ENCODE measurements around the gene ADAMTS2.

The ADAMTS2 gene

GRCh38 chr5:179129607-179130071, 215.6 kb downstream of the ADAMTS2 start:
- DNase-seq: no peak

DNA sequence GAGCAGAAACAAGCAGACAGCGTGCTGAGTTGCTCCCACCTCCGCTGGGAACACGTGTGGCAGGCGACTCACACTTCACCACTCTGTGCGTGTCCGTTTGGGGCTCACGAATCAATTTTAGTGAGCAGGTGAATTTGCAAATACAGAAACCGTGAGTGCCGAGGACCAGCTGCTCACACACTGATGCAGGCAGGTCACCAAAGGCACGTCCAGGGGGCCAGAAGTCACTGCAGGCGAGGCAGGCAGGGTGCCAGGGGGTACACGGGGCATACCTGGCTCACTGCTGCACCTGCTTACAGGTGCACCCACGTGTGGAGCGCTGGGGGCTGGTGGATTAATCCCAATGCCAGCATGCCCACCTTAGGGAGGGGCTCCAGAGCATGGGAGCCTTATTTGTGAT, 216.3 kb downstream of the ADAMTS2 start:
- DNase-seq: no peak

DNA sequence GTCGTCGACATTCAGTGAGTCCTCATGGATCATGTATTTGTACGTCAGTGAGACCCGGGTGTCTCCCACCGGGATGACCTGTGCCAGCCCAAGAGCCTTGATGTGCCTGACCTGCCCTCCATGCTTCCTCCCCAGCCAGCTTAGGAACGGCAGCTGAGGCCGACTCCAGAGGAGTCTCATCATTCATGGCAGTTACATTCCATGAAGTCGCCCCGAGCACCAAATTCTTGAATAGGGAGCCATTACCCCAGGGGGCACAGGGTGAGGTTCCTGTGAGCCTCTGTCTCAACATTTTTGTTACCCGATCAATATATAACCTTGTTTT, 217.3 kb downstream of the ADAMTS2 start:
- no peak for DNase-seq

DNA sequence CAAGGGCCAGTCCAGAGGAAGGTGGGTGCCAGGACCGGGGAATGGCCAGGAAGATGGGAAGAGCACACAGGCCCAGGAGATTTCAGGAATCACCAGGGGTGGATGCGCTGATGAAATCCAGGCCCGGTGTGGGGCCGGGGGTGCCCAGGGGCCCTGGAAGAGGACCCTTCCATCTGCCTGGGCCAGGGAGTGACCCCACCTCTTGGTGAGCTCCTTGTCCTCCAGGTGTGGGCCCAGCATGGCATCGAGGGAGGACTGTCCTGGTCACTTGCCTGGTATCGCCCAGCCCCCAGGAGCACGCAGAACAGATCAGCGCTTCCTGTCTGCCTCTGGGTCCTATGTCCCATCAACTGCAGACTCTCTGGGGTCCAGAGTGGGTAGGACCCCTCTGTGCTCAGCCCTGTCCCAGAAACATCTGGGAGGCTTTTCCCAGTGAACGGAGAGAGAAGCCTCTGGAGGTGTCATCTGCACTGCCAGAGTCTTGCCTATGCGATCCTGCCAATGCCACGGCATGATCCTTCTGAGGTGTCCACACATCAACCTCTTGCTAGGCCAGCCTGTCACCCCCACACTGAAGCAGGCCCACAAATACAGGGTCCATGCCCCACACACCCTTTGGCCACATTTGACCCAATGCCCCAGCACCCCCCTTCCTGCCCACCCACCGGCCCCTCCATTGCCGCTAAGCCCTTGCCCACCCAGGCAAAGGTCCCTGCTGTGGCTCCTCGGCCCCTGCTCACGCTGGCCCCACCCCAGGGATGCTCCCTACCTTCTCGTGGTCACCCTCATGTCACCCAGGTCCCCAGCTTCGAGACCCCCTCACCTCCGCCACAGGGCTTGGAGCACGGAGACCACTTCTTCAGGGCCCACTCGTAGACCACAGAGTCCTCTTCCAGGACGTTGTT, 217.9 kb downstream of the ADAMTS2 start:
- DNase-seq: no peak

DNA sequence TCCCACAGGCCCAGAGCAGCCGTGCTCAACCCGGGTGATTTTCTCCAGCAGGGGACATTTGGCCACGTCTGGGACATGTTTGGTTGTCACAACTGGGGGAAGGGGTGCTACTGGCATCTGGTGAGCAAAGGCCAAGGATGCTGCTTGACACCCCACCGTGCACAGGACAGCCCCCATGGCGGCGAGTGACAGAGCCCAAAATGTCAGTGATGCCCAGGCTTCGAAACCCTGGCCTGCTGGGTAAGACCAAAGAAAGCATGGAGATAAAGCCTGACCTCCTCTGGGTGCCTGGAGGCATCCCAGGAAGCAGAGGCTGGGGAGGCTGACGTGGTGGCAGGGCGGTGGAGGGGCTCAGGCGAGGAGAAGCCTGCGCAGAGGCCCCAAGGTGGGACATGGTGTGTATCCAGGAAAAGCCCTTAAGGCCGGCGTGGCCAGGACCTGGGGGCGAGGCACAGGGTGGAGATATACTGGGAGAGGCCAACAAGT, 218.7 kb downstream of the ADAMTS2 start:
- no peak for DNase-seq

- no peak for DNase-seq
These were observed 219.3 kb downstream of the ADAMTS2 start for GRCh38 chr5:179125789-179126505.

DNA sequence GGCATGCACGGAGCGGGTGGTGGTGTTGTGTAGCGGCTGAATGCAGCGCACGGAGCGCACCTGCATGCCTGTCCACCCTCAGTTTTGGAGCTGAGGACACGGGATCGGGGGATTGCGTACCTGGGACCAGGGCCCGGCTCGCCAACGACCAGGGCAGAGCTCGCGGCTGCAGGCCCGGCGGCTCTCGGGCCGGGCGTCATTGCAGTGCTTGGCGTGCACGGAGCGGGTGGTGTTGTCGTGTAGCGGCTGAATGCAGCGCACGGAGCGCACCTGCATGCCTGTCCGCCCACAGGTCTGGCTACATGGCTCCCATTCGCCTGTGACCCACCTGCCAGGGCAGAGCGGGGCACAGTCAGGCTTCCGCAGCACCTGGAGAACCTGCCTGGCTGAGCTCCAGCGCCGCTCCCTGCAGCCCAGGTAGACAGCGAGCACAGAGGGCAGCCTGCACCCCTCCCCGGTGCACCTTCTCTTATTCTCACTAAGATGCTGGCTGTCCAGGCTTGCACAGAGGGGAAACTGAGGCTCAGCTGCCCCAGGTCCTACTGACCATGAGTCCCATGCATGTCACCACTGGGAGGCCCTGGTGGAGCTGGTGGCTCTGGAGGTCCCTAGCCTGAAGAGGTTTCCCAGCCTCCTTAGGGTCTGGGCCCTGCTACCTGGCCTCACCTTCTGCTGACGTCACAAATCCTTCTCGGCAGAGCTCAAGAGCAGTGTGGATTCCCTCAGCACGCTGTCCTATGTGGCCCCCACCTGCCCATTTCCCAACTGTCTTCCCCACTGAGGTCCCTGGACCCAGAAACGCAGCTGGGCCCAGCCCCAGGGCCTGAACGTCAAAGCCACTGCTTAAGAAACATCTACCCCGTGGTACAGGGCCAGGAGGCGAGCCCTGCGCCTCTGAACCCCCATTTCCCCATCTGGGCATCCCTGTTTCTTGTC, 220.1 kb downstream of the ADAMTS2 start:
- DNase-seq: no peak

DNA sequence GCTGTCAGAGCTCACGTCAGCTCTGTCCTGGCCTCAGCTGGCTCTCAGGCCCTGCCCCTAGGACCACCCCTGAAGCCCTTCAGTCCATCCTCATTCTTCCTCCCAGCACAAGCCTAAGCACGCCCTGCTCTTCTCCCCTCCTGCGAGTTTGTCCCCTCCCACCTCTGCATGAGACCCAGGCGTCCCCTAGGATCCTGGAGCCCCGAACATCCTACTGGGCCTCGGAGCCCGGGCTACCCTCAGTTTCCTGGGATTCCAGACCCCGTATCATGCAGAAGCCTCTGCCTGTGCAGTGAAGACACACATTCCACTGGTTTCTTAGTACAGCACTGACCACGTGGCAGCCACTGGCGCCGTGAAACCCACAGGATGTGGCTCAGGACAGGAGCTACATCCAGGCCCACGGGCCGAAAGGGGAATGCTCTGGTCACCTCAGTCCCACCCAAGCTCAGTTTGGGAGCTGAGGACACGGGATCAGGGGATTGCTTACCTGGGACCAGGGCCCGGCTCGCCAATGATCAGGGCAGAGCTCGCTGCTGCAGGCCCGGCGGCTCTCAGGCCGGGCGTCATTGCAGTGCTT, 220.9 kb downstream of the ADAMTS2 start:
- DNase-seq: no peak

GRCh38 chr5:179123491-179124272, 221.6 kb downstream of the ADAMTS2 start:
- no peak for DNase-seq

GRCh38 chr5:179123109-179123426, 222.2 kb downstream of the ADAMTS2 start:
- no peak for DNase-seq

- DNase-seq: no peak
These were observed 222.7 kb downstream of the ADAMTS2 start for GRCh38 chr5:179122411-179123108.

GRCh38 chr5:179121667-179122111, 223.6 kb downstream of the ADAMTS2 start:
- no peak for DNase-seq

DNA sequence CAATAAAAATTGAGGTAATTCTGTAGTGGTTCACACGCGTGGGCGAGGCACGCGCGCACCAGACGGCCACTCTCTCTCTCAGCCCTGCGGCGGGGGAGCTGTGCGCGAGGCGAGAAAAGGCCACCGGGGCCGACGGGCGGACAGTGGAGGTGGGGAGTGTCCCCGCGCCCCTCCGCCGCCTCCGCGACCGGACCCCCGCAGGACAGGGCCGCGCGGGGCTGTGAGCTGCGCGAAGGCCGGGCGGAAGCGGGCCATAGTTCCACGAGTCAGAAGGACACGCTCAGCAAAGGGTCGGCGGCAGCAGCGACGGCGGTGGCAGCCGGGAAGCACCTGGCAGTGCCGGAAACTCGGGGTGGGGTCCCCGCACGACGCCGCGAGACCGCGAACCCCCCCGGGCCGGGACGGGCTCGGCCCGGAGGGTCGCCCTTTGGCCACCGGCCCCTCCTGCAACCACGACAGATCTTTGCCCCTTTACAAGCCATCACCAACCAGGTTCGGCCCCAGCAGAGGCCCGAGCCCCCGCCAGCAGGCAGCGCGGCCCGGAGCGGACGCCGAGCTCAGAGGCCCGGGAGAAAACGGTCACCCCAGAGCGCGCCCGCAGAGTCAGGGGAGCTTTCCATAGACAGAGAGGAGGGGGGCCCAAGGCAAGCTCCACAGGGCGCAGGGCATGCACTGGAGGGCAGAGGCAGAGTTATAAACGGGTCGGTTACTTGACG, 224.2 kb downstream of the ADAMTS2 start:
- no peak for DNase-seq

GRCh38 chr5:179120421-179120861, 224.8 kb downstream of the ADAMTS2 start:
- no peak for DNase-seq

GRCh38 chr5:179119415-179120170, 225.7 kb downstream of the ADAMTS2 start:
- DNase-seq: no peak

DNA sequence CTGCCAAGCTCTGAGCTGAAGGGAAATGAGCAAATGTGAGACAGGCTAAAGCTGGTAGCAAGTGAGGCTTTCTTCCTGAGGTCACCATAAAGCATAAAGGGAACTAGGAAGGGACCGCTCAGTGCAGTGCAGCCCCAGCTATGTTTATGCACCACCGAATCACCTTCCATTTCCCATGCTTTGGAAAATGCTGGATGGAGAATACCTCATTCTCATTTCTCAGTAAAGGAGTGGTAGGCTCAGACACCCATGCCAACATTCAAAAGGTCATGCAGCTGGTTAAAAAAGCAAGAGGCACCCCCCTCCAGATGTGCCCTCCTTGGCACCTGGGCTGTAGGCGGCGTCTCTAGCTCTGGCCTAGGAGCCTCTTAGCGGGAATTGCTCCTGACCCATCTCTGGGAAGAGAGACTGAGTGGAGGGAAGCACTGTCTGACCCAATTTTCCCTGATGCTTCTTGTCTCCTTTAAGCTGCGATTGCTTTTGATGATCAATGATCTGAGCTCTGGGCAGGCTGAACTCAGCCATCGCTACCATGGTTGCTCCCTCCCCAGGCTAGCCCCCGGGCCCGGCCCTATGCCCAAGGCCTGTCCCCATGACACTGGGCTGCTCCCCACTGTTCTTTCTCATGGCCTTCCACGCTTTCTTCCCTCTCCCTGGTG, 226.4 kb downstream of the ADAMTS2 start:
- DNase-seq: no peak

DNA sequence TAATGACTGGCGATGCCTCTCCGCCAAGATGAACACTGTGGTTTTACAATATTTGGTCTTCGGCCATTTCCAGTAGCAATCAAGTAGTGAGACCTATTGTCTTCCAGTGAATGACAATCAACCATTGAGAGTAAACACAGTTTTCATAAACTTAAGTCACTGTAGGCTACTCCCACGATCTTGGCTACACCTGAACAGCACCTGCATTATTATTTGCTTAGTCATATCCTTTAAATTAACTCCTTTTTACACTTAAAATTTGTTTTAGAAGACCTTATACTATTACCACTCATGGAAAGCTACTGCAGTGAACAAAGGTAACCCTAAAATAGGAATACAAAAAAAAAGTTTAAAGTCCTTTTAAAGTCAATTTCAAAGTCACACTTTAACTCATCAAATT, 226.9 kb downstream of the ADAMTS2 start:
- no peak for DNase-seq

Data from amygdala (tissue), 56 donors.